SK-N-SH treated with all-trans-retinoic acid at 6 μM for 48 hours (cell line): ENCODE results near the gene BARHL1.

ENCODE experiments used
- ATAC-seq: fragments of 200-7000 bp; cut with Tn5 transposase; 3 replicates; pipeline ENCODE4 v1.9.1; 2020; ENCODE audit warnings: mild to moderate bottlenecking, moderate library complexity
- ARNTL ChIP-seq: fragments of 450-650 bp; formaldehyde crosslinking; IDR thresholded peaks from 2 replicates; pipeline ENCODE4 v1.5.0; 2020; ENCODE audit warnings: low read depth, mild to moderate bottlenecking, moderate library complexity, borderline replicate concordance
- BACH2 ChIP-seq: fragments of 250-450 bp; sonication (Bioruptor Pico); IDR thresholded peaks from 2 replicates; pipeline ENCODE4 v1.9.0; 2021; ENCODE audit warnings: mild to moderate bottlenecking, borderline replicate concordance
- CREB5 ChIP-seq: fragments of 250-450 bp; sonication (Bioruptor Pico); IDR thresholded peaks from 2 replicates; pipeline ENCODE4 v1.5.1; 2020; ENCODE audit warnings: low read depth, mild to moderate bottlenecking, moderate library complexity
- CSDC2 ChIP-seq: fragments of 250-450 bp; sonication (Bioruptor Pico); IDR thresholded peaks from 2 replicates; pipeline ENCODE4 v1.5.0; 2020; ENCODE audit warnings: mild to moderate bottlenecking, moderate library complexity
- CSRNP3 ChIP-seq: fragments of 250-450 bp; sonication (Bioruptor Pico); IDR thresholded peaks from 2 replicates; pipeline ENCODE4 v1.5.1; 2021; ENCODE audit warnings: mild to moderate bottlenecking, moderate library complexity
- ESRRG ChIP-seq: fragments of 250-450 bp; sonication (Bioruptor Pico); IDR thresholded peaks from 2 replicates; pipeline ENCODE4 v1.6.1; 2021; ENCODE audit warnings: mild to moderate bottlenecking
- GLIS3 ChIP-seq: fragments of 250-450 bp; sonication (Bioruptor Pico); IDR thresholded peaks from 2 replicates; pipeline ENCODE4 v1.5.0; 2020; ENCODE audit warnings: mild to moderate bottlenecking, moderate library complexity
- ISL1 ChIP-seq: fragments of 250-450 bp; sonication (Bioruptor Pico); IDR thresholded peaks from 2 replicates; pipeline ENCODE4 v2.1.2; 2022; ENCODE audit warnings: mild to moderate bottlenecking, moderate library complexity
- OSR1 ChIP-seq: fragments of 250-450 bp; sonication (Bioruptor Pico); IDR thresholded peaks from 2 replicates; pipeline ENCODE4 v1.8.0; 2022; ENCODE audit warnings: moderate library complexity, mild to moderate bottlenecking, inconsistent platforms
- PATZ1 ChIP-seq: fragments of 250-450 bp; sonication (Bioruptor Pico); IDR thresholded peaks from 2 replicates; pipeline ENCODE4 v1.8.0; 2020; ENCODE audit warnings: mild to moderate bottlenecking, moderate library complexity, borderline replicate concordance
- POU6F1 ChIP-seq: fragments of 250-450 bp; sonication (Bioruptor Pico); IDR thresholded peaks from 2 replicates; pipeline ENCODE4 v1.8.0; 2021; ENCODE audit warnings: low read depth, mild to moderate bottlenecking, moderate library complexity, borderline replicate concordance
- PPARA ChIP-seq: fragments of 250-450 bp; sonication (Bioruptor Pico); IDR thresholded peaks from 2 replicates; pipeline ENCODE4 v1.5.0; 2020; ENCODE audit warnings: mild to moderate bottlenecking, borderline replicate concordance
- RARB ChIP-seq: fragments of 250-450 bp; sonication (Bioruptor Pico); IDR thresholded peaks from 2 replicates; pipeline ENCODE4 v1.8.0; 2021; ENCODE audit warnings: mild to moderate bottlenecking, moderate library complexity
- SNAI2 ChIP-seq: fragments of 250-450 bp; sonication (Bioruptor Pico); IDR thresholded peaks from 2 replicates; pipeline ENCODE4 v1.5.0; 2020; ENCODE audit warnings: mild to moderate bottlenecking, moderate library complexity
- TCF4 ChIP-seq: fragments of 250-450 bp; sonication (Bioruptor Pico); IDR thresholded peaks from 2 replicates; pipeline ENCODE4 v1.8.0; 2021; ENCODE audit warnings: mild to moderate bottlenecking, moderate library complexity, borderline replicate concordance
- TOX ChIP-seq: fragments of 250-450 bp; sonication (Bioruptor Pico); IDR thresholded peaks from 2 replicates; pipeline ENCODE4 v1.8.0; 2021; ENCODE audit warnings: mild to moderate bottlenecking, moderate library complexity, borderline replicate concordance
- TSHZ2 ChIP-seq: fragments of 250-450 bp; sonication (Bioruptor Pico); IDR thresholded peaks from 2 replicates; pipeline ENCODE4 v1.5.0; 2020; ENCODE audit warnings: mild to moderate bottlenecking, moderate library complexity
- ZC3H10 ChIP-seq: fragments of 250-450 bp; sonication (Bioruptor Pico); IDR thresholded peaks from 2 replicates; pipeline ENCODE4 v1.5.1; 2021; ENCODE audit warnings: mild to moderate bottlenecking, moderate library complexity
- ZFP3 ChIP-seq: fragments of 250-450 bp; sonication (Bioruptor Pico); IDR thresholded peaks from 2 replicates; pipeline ENCODE4 v1.5.0; 2020; ENCODE audit warnings: mild to moderate bottlenecking, moderate library complexity
- ZFP30 ChIP-seq: fragments of 450-650 bp; formaldehyde crosslinking; IDR thresholded peaks from 2 replicates; pipeline ENCODE4 v1.5.0; 2022; ENCODE audit warnings: mild to moderate bottlenecking, moderate library complexity
- ZNF565 ChIP-seq: fragments of 450-650 bp; formaldehyde crosslinking; conservative IDR thresholded peaks from 2 replicates; pipeline ENCODE4 v1.5.0; 2020; ENCODE audit warnings: low read depth, mild to moderate bottlenecking, moderate library complexity
- ZNF70 ChIP-seq: fragments of 450-650 bp; formaldehyde crosslinking; IDR thresholded peaks from 2 replicates; pipeline ENCODE4 v1.5.0; 2020; ENCODE audit warnings: mild to moderate bottlenecking, moderate library complexity
- ZNF8 ChIP-seq: fragments of 450-650 bp; formaldehyde crosslinking; IDR thresholded peaks from 2 replicates; pipeline ENCODE4 v1.5.0; 2020; ENCODE audit warnings: mild to moderate bottlenecking, moderate library complexity

Gene BARHL1

GRCh38 chr9:132590318-132591182, 8.1 kb downstream of the BARHL1 start:
- ATAC-seq: no peak
- TF ChIP-seq ZFP30 (CRISPR knock-in tag) (no peak), GLIS3 (CRISPR knock-in tag) (no peak), ISL1 (CRISPR knock-in tag) (no peak), ZFP3 (CRISPR knock-in tag) (no peak), ARNTL (CRISPR knock-in tag) (no peak), ZNF70 (CRISPR knock-in tag) (no peak), SNAI2 (CRISPR knock-in tag) (no peak), CSRNP3 (no peak), ZC3H10 (CRISPR knock-in tag) (no peak), TSHZ2 (CRISPR knock-in tag) (no peak), TOX (CRISPR knock-in tag) (no peak), PPARA (CRISPR knock-in tag) (no peak), BACH2 (CRISPR knock-in tag) (no peak), CSDC2 (no peak), ESRRG (CRISPR knock-in tag) (no peak), TCF4 (CRISPR knock-in tag) (no peak), RARB (no peak)

- ATAC-seq: no peak
Observed at GRCh38 chr9:132591244-132591643, 8.8 kb downstream of the BARHL1 start.

GRCh38 chr9:132591751-132592314, 9.4 kb downstream of the BARHL1 start:
- ATAC-seq: no peak
- no peak for TF ChIP-seq CSDC2
- no peak for TF ChIP-seq ZC3H10 (CRISPR knock-in tag)
- no peak for TF ChIP-seq POU6F1 (CRISPR knock-in tag)
- no peak for TF ChIP-seq GLIS3 (CRISPR knock-in tag)
- TF ChIP-seq ZNF8: no peak
- no peak for TF ChIP-seq ZNF70 (CRISPR knock-in tag)
- TF ChIP-seq ZNF565 (CRISPR knock-in tag): no peak
- no peak for TF ChIP-seq RARB
- TF ChIP-seq CREB5 (CRISPR knock-in tag): no peak
- TF ChIP-seq SNAI2 (CRISPR knock-in tag): no peak
- TF ChIP-seq PATZ1 (CRISPR knock-in tag): no peak
- no peak for TF ChIP-seq CSRNP3
- no peak for TF ChIP-seq ZFP30 (CRISPR knock-in tag)
- TF ChIP-seq ISL1 (CRISPR knock-in tag): no peak
- no peak for TF ChIP-seq OSR1 (CRISPR knock-in tag)

More at GRCh38 chr9:132591244-132591643, 8.8 kb downstream of the BARHL1 start:
- TF ChIP-seq GLIS3 (CRISPR knock-in tag) (no peak), CREB5 (CRISPR knock-in tag) (no peak), ZFP30 (CRISPR knock-in tag) (no peak), RARB (no peak)
